Activated T-cell treated with anti-CD3 and anti-CD28 coated beads, Interleukin-2, amount 50 U/mL, for 48 hours (primary cell): Measurements from ENCODE around the gene NRG3.

Experiments
- DNase-seq, 2 experiments: peaks; one replicate each; pipeline ENCODE4 v3.0.0-alpha.2; 2020

Gene NRG3

DNA sequence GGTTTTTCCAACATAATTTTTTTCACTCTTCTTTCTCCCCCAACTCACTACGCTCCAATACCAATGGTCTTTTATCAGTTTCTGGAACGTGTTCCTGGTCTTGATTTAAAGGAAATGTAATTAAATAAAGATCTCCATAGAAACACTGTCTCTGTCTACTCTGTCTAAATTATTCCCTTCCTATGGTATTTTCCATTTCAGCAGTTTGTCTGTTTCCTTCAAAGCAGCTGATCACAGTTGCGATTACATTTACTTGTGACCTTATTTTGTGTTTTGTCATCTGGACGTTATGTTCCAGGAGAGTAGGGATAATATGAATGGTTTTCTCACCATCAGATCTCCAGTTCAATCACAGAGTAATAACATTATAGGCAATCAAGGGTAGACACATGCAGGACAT lies 359.2 kb downstream of the NRG3 start:
- DNase-seq = no peak

DNA sequence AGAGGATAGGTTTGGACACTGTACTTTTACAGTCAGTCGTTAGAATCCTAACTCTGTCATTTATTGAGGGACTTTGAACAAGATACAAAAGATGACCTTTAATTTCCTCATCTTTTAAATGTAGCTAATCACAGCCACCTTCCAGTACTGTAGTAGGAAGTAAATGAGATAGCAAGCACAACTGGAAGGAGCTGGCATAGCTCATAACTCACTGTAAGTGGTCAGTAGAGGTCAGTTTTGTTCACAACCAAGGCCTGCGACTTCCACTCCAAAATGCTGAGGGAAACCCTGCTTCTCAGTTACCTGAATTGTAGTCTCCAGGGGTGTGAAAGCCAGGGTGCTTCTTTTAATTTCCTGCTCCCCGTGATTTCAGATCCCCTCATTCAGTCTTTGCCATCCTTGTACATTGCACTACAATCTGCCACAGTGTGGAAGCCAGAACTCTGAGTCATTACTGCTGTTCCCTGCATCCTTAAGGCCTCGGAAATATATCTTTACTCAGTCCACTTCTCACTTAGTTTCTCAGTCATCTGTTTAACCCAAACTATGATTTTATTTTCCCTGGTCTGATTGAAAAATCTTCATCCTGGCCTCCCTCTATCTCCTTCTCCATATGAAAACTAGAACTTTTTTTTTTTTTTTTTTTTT lies 361.2 kb downstream of the NRG3 start:
- no peak for DNase-seq

DNA sequence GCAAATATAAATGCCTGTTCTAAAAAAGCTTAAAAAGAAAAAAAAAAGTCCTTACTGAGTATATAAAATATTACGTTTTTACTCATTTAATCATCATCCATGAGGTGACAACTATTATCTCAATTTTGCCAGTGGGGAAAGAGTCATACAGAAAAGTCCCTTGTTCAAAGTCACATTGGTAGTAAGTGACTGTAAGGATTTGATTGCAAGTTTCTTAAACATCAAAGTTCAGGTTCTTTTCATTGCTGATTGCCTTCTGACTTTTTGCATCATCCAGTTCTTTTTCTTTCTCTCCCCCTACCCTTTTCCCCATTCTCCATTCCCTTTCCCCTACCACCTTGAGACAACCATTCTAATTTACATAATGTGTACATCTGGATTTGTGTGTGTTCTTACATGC lies 363.3 kb downstream of the NRG3 start:
- no peak for DNase-seq

DNA sequence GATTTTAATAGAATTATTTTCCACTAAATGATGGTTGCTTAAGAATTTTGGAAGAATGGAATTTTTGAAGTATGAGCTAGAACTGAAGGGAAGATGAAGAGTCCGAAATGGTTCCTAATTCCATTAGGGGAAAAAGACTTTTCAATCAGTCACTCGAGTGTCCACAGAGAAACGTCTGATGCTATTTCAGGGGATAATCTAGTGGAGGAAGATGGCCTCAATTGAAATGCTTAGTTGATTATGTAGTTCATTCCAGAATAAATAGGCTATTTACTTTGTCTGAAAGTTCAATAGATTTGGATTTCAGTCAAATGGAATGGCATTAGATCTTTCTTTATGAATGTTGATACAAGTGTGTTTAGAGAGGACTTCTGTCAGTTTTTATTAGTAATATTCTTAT lies 365.4 kb downstream of the NRG3 start:
- no peak for DNase-seq

DNA sequence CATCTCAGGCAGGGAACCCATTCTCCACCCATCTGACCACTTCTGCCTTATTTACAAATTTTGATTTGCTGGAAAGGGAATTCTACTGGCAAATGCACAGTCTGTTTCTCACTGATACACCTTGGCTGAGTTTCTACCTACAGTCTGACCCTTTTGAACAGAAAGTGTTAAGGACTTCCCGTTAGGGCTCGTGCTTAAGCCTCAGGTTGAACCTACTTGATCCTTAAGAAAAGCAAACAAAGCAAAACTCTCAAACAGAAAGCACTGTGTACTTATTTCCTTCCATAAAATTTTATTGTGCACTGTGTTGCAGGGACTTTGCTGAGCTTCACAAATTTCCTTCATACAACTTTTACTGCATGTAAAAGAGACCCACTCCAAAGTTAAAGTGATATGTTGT lies 367.8 kb downstream of the NRG3 start:
- no peak for DNase-seq

DNA sequence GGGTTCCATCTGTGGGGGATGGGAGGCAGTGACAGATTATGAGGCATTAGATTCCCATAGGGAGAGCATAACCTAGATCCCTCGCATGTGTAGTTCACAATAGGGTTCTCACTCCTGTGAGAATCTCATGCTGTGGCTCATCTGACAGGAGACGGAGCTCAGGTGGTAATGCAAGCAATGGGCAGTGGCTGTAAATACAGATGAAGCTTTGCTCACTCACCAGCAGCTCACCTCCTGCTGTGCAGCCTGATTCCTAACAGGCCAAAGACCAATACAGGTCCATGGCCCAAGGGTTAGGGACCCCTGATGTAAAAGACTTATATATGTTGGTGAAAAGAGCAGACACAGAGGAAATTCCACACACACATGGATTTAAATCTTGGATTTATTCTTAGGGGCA lies 370.2 kb downstream of the NRG3 start:
- DNase-seq = no peak

DNA sequence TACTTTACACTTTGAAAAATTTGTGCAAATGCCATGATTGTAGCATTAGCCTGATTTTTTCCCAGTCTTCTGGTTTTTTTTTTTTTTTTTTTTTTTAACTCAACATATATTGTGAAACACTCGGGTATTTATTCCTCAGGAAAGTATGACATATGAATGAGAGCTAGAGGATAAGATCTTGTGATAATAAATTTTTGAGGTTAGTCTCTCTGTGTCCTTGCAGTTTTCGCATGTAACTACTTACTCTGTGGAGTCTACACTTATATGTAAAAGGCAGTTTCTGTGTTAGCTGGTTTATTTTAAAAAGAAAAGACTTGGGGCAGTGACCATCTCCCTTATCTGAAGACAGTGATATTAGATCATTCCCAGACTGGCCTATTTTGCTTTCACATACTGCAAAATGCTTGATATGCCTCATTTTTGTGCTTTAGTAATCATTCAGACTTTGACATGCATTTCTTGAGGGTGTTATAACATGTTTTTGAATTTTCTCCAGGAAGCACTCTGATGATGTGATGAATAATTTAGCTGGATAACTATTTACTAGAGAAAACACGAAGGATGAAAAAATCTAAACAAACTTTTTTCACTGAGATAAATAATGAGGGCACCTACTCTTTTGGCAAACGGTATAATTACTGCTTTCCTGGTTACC lies 371.0 kb downstream of the NRG3 start:
- no peak for DNase-seq

DNA sequence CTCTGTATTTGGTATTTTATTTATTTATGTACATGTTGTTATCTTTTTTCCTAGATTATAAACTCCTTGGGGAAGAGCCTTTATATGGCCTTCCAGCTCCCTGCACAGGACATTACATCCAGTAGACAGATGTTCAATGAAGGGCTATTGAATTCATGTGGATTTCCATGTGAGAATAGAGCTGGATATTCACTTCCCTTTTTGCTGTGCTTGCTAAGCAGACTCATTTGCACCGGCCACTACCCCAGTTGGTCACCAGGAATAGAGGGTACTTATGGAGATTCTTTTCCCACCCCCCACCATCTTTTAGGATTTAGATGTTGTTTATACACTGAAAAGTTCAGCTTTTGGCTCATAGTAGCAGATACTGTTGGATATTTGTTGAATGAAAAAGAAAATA lies 374.1 kb downstream of the NRG3 start:
- DNase-seq = no peak

DNA sequence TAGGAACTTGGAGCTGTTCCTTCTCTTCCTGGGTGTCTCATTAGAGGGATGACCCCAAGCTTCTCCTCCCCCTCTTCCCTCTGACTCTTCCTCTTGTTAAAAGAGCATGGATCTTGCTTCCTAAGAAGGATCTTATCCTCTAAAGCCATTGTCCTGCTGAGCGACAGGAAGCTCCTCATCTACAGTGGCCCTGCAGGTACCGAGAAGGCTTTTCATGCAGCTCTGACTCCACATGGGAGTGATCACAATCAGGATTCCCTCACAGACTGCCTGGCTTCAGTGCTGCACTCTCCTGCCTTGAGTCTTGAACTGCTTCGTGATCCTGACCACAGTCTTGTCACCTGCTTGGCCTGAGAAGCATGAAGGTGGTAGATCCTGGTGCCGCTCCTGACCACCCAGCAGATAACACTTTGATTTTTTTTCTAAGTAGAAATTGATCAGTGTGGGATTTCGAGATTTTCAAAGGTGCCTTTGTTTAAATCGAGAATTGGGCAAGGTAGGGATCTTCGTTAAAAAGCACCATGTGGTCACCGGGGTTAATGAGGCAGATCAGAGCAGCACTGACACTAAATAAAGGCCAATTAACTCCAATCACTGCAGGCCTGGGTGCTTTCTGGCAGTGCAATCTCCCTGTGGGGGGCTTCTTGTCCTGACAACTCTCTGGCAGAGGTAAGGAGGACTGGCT lies 376.4 kb downstream of the NRG3 start:
- DNase-seq = no peak

DNA sequence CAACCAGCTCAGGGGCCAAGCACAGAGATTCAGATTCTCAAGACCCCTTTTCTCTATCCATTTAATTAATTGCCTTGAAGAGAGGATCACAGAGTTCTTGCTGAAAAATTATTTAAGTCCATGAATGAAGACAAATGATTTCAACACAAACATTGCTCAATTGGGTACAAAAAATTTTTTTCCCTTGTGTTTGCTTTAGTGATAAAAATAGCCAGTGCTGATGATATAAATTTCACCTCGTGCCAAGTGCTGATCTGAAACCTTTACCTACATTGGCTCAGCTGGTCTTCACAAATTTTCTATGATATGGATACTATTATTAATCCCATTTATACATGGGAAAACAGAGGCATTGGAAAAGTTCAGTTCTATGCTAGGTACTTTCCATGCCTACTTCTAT lies 377.1 kb downstream of the NRG3 start:
- no peak for DNase-seq

DNA sequence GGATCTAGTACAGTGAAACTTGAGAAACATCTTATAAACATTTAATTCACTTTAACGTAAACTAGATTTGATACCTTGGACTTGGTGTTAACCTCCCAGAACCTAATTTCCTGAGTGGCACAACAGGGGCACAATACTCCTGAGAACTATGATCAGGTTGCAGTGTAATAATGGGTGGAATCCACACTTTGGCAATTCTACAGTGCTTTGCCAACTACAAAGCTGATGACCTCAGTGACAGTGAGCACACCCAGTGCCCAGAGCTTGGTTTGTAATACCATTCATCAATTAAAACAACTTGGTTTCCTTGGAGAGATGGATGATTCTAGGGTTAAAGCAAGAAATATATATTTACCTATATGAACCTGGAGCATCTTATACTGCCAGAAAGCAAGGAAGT lies 379.2 kb downstream of the NRG3 start:
- no peak for DNase-seq

DNA sequence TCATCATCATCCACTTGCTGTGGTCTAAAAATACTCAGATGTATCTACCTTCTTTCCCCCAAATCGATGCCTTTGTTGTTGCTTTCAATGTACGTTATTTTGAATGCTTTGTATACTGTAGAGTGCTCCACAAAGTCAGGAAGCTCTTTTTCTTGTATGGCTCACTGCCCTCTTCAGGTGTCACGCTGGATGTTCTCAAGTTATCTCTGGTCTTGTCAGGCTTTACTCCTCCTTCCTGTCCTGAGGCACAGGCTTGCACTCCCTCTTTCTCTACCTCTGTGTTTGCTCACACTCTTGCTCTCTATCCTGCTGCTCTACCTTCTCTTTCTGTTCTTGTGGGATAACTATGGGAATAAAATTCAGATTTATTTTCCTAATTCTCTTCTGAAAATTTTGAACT lies 381.3 kb downstream of the NRG3 start:
- no peak for DNase-seq

DNA sequence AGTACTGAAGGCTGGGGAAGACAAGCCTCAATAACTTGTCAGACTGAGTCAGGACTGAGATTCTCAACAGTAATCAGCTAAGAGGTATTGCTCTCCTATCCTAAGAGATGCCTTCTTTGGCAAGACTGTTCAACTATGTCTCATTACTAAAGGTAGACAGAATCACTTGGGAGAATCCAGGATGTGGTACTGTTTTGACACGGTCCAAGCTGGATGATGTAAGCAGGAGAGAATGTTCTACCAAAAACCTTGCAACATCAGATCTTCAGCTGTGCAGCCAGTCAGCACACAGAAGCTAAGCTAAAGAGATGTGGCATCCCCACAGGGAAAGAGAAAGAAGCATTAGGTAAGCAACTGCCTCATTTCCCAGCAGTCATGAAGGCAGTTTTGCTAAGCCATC lies 391.4 kb downstream of the NRG3 start:
- no peak for DNase-seq

DNA sequence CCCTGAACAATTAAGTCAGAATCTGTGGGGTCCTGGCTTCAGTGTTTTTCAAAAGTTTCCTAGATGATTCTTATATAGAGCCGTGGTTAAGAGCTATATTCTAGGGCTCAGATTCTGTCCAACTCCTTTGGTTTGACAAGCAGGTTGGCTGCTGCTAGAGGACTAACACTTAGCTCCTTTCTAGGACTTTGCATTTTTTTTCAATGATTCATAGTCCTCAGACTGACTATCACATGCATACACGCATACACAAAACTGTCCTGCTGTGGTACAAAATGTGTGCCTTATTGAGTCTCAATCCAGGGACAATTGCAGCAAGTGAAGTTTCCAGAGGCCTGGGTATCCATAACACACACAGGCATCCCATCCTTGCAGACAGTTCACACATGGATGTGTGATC lies 392.0 kb downstream of the NRG3 start:
- no peak for DNase-seq

DNA sequence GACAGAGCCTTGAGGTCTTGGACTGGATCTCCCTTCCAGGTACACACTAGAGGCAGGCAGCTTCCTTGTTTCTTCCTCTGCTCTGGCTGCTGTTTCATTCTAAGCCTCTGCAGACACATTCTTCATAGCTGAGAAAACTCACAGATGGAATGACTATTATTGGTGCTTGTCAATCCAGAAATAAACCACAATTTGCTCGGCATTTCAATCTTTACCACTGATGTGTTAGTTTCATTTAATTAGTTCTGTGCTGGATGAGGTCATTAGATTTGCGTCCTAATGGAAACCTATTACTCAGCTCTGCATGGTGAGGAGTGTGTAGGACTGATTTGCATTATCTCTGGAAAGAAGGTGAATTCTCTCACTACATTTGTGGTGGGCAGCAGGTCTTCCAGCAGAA lies 392.5 kb downstream of the NRG3 start:
- DNase-seq = no peak

DNA sequence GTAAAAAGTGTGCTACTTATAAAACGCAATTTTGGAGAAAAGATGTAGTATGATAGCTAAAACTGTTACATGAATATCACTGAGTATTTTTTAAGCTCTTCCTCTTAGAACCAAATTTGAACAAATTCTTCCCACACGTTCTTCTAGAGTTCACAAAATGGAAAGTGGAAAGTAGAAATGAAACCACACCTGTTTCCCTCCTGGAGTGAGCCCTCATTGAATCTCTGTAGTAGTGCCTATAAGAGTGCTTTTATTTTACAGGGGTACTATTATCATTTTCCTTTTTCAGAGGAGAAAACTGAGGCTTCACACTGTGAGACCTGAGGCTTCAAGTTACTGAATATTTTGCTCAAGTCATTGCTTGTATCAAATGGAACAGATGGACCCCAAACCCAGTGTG lies 393.0 kb downstream of the NRG3 start:
- no peak for DNase-seq

DNA sequence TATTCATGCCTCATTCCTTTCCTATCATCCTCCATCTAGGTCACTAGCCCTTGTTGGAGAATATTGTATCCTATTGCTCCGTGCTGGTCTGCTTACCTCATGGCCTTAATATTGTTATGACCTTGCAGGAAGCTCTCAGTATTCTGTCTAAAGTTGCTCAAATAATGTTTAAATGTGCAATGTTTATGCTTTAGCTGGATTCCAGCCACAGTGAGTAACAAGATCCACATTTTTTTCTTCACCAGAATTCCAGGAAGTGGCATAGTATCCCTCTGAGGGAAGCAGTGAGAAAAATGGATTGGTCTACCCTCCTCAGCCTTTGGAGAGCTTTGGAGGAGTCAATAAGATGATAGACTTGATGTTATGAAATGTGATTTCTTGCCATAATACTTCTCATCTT lies 402.6 kb downstream of the NRG3 start:
- no peak for DNase-seq

DNA sequence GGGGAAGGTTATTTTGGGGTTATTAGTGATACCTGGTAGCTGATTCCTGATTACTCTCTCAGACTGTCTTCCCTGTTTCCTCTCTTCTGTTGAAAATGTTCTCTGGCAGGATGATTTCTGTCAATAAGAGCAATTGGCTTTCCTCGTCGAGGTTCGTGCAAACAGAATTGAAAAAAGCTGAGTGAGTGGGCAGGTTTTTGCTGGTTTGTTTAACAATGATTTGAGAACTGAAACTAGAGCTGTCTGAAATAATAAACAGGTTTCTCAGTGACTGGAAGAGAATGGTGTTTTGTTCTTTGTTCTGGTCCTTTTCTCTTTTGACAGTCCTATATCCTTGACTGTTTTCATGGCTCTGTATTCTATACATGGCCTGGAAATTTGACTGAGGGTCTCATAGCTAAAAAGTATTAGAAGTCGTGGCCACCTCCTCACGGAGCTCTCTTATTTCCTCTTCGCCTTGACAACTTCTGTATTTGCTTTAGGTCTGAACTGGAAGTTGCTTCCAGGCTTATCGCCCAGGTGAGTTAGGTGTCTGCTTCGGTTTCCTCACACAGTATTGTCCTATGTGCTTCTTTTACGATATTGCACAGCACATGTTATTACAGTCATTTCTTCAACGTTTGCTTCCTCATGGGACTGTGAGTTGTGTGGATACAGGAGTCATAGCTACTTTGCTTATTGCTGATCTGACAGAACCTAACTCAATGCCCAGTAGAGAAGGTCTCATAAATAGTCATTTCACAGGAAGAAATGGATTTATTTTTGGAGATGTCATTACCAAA lies 403.6 kb downstream of the NRG3 start:
- DNase-seq = no peak

DNA sequence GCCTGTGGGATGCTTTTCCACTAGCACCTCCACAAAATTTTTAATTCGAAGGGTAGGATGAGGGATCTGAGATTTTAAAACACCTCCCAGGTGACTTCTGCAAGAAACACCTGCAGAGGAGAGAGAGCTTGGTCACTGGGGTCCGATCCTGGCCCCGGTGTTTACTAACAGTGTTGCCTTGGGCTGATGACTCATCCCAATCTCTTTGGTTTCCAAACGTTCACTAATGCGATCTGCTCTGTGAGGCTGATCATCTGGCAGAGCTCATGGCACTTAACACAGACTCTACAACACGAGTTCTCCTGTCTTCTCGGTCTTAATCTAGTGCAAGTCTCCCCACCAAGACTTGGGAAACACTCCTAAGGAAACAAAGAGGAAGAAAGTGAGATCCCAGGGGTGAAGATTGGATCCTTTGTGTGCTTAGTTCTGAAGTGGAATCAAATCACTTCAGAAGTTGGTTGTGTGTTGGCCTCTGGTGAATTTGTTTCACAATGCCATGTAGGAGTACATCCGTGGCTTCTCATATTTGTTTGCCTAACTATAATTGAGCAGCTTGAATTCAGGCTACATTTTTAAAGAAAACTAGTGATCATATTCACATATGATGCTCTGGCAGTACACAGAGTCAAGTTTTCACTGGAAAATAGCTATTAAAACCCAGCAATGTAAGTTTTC lies 407.9 kb downstream of the NRG3 start:
- no peak for DNase-seq

DNA sequence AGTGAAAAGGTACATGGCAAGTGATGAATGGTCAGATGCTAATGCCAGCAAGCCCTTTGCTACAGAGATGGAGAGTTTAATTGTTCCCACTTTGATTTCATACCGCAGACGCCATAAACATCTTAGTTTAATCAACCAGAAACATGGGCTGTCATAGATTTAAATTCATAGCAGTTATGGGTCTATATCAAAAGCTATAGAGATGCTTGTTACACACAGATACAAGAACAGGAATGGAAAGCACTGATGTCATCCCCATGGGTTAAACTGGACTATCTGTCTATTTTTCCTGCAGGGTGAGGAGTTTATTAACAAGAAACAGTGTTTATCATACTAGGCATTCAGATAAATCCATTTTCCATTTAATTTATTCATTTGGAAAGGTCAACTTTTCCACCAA lies 409.2 kb downstream of the NRG3 start:
- DNase-seq = no peak

DNA sequence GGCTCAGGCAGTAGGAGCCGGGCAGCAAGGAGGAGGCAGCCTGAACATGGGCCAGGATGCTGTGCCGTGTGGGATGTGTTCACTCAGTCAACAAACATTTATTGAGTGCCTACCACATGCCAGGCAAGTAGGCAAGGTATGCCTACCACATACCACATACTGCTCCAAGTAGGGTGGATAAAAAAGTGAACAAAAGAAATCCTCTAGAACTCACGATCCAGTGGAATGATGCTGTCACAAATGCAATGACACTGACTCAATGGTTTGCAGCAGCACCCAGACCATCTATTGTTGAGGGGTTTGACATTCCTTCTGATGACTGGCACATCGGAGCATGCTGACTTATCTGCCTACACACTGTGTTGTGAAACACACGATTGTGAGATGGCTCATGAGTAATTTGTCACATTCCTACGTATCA lies 413.5 kb downstream of the NRG3 start:
- DNase-seq = no peak

DNA sequence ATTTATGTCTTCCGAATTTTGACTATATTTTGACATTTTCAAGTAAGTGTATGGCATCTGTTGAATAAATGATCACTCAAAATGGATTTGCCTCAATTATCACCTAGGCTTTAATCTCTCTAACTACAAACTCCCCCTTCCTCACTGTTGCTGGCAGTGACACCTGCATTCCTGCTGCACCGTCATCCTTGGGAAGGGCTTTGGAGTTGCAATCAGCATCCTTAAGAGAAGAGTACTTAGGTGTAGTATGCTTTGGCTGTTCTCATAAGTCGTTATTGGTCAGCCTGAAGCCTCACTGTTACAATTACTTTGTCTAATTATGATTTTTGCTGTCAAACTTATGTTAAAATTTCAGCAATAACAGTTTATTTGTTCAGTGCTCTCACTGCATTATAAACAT lies 415.0 kb downstream of the NRG3 start:
- no peak for DNase-seq

DNA sequence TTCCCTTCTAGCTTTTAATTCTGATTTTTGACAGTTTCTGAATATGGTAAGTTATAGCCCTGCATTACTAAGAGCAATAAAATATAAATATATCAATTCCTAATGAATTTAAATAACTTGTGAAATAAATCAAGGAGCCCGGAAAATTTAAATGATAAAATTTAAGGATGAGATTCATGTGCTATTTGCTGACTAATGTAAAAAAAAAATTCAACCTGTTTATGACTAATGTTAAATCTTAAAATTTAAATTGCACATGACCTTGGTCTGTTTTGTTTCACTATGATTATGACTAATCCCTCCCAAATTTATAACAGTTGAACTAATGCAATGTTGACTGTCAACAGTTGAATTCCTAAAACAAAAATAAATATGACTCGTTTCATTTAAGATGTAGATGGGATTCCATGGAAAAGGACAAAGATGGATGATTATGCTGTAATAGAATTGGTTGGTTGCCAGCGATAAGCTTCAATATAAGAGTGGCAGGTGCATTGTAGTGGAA lies 419.9 kb downstream of the NRG3 start:
- DNase-seq = no peak
